Hepatocyte (in vitro differentiated cells): ENCODE measurements around the gene PMS1. TPM values are rescaled to one million over a fixed set of nuclear protein-coding genes. Genes with fewer than 3 reads are reported as not detected.
"Not testable (repeated sequence)": the region's sequence is repeated elsewhere in the genome, so short reads cannot be mapped to it uniquely, and the experiment has no call there.

Experiments used
- DNase-seq: peaks from one replicate; pipeline ENCODE4 v3.0.0-alpha.2; 2016; ENCODE audit warnings: low spot score
- H2AFZ ChIP-seq: fragments of 200-600 bp; sonication (generic); 2 replicates; pipeline ENCODE4 v1.6.0; 2016; ENCODE audit warnings: antibody characterized with exemption, mild to moderate bottlenecking
- H3K27ac ChIP-seq: fragments of 200-600 bp; sonication (generic); 2 replicates; pipeline ENCODE4 v1.5.1; 2016; ENCODE audit warnings: mild to moderate bottlenecking
- H3K27me3 ChIP-seq: fragments of 200-600 bp; sonication (generic); 2 replicates; pipeline ENCODE4 v1.6.1; 2016
- H3K36me3 ChIP-seq: fragments of 200-600 bp; sonication (generic); replicated peaks from 2 replicates; pipeline ENCODE4 v1.5.1; 2016; ENCODE audit warnings: low read depth; ENCODE audit not compliant: insufficient read depth
- H3K4me1 ChIP-seq: fragments of 200-600 bp; sonication (generic); 2 replicates; pipeline ENCODE4 v1.5.1; 2016; ENCODE audit warnings: mild to moderate bottlenecking, moderate library complexity; ENCODE audit not compliant: insufficient read depth
- H3K4me2 ChIP-seq: fragments of 200-600 bp; sonication (generic); 2 replicates; pipeline ENCODE4 v1.6.0; 2016
- H3K4me3 ChIP-seq: fragments of 200-600 bp; sonication (generic); 2 replicates; pipeline ENCODE4 v1.5.1; 2016; ENCODE audit warnings: mild to moderate bottlenecking
- H3K79me2 ChIP-seq: fragments of 200-600 bp; sonication (generic); 2 replicates; pipeline ENCODE4 v1.6.0; 2017; ENCODE audit warnings: mild to moderate bottlenecking
- H3K9me2 ChIP-seq: fragments of 200-600 bp; sonication (generic); replicated peaks from 2 replicates; pipeline ENCODE4 v1.6.0; 2017; ENCODE audit warnings: mild to moderate bottlenecking; ENCODE audit not compliant: insufficient read depth
- H3K9me3 ChIP-seq: fragments of 200-600 bp; sonication (generic); 2 replicates; pipeline ENCODE4 v1.5.1; 2016; ENCODE audit warnings: low read depth, mild to moderate bottlenecking
- H4K20me1 ChIP-seq: fragments of 200-600 bp; sonication (generic); 2 replicates; pipeline ENCODE4 v1.6.0; 2016; ENCODE audit warnings: mild to moderate bottlenecking; ENCODE audit not compliant: insufficient read depth, poor library complexity, severe bottlenecking
- CTCF ChIP-seq: fragments of 200-600 bp; sonication (generic); IDR thresholded peaks from 2 replicates; pipeline ENCODE4 v1.5.1; 2016; ENCODE audit warnings: antibody characterized with exemption, mild to moderate bottlenecking; ENCODE audit not compliant: poor library complexity
- EZH2 ChIP-seq: fragments of 200-600 bp; sonication (generic); IDR thresholded peaks from 2 replicates; pipeline ENCODE4 v1.6.1; 2016; ENCODE audit warnings: antibody characterized with exemption, mild to moderate bottlenecking, borderline replicate concordance
- EZH2phosphoT487 ChIP-seq: fragments of 200-600 bp; sonication (generic); IDR thresholded peaks from one replicate; pipeline ENCODE4 v1.6.1; 2018; ENCODE audit warnings: antibody characterized with exemption, mild to moderate bottlenecking, low read depth, moderate library complexity; ENCODE audit not compliant: unreplicated experiment, severe bottlenecking
- WGBS: methylation state at CpG from one replicate; pipeline ENCODE4 v1.1.6; 2016; ENCODE audit warnings: low lambda C conversion rate; ENCODE audit errors: missing lambda C conversion rate; 5-methylcytosine and 5-hydroxymethylcytosine counted together
- polyA plus RNA-seq: library from polyadenylated mRNA; unstranded; fragments of >200 nt; fragmentation: Nextera tagmentation; extraction: Ambion mirVana; gene quantifications from 2 replicates; pipeline ENCODE4 v1.2.1, GENCODE V29; 2016
- total RNA-seq: library from RNA; depleted of rRNA; stranded (reverse); fragments of >200 nt; gene quantifications from 2 replicates; pipeline ENCODE4 v1.2.3, GENCODE V29; 2014

PMS1 gene
- total RNA-seq (14.6 and 21.2 TPM in 2 replicates), polyA plus RNA-seq (13.1 and 16.0 TPM in 2 replicates)

GRCh38 chr2:189783927-189784867 lies at the start of gene PMS1, which contains the start of gene ORMDL1:
Gene PMS1 (plus strand): TSS chr2:189784450. CDS start chr2:189791810, 7,360 bp downstream.
Gene ORMDL1 (minus strand): TSS chr2:189784339. CDS start chr2:189782595, 1,744 bp downstream.
- peak within 1 kb of the TSS; percentile 93 for H2AFZ ChIP-seq
- H4K20me1 ChIP-seq = no peaks in the 10 kb centered on the region
- H3K4me1 ChIP-seq = peaks cover 10% of the 10 kb centered on the region
- H3K4me2 ChIP-seq = peak within 1 kb of the TSS; percentile 84
- no peaks in the 10 kb centered on the region for H3K27me3 ChIP-seq
- WGBS = 1% methylated on average over 71 of the region's 96 CpGs
- TF ChIP-seq CTCF = no peak
- peaks cover 85% of the 10 kb centered on the region for H3K79me2 ChIP-seq
- H3K36me3 ChIP-seq = no peaks in the 10 kb centered on the region
- no peaks in the 10 kb centered on the region for H3K9me3 ChIP-seq
- no peaks in the 10 kb centered on the region for H3K9me2 ChIP-seq
- DNase-seq = peak; percentile 97
- H3K4me3 ChIP-seq = peak within 1 kb of the TSS; percentile 88
- peak within 1 kb of the TSS; percentile 98 for H3K27ac ChIP-seq

DNA sequence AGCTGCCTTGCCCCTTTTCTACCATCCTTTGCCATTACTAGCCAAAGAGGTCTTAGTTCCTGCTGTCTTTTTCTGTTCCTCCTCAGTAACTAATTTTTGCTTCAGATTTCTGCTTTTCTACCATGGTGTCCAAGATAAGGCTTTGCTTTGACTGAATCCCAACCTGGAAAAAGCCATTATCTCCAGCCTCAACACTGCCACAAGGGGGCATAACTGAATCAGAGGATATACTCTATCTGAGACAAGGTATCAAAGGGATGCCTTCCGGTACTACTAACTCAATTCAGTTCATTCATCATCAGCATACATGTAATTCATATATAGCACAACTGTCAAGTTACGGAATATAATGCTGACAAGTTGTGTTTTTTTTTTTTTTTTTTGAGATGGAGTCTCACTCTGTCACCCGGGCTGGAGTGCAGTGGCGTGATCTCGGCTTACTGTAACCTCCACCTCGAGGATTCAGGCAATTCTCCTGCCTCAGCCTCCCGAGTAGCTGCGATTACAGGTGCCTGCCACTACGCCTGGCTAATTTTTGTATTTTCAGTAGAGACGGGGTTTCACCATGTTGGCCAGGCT lies 33.1 kb upstream of the PMS1 start:
- no peaks in the 10 kb centered on the region for H4K20me1 ChIP-seq
- H3K36me3 ChIP-seq = no peaks in the 10 kb centered on the region
- peak; percentile 47 for DNase-seq
- H3K4me2 ChIP-seq = no peak overlapping the region
- no peaks in the 10 kb centered on the region for H3K79me2 ChIP-seq
- H3K4me3 ChIP-seq = no peak overlapping the region
- 96% methylated on average over 9 of the region's 10 CpGs for WGBS
- no peak overlapping the region for H3K27ac ChIP-seq
- H3K9me3 ChIP-seq = no peaks in the 10 kb centered on the region
- TF ChIP-seq EZH2phosphoT487 (no peak), CTCF (peak; percentile 50), EZH2 (no peak)
- H3K4me1 ChIP-seq = no peaks in the 10 kb centered on the region
- no peaks in the 10 kb centered on the region for H3K9me2 ChIP-seq
- no peak overlapping the region for H2AFZ ChIP-seq
- no peaks in the 10 kb centered on the region for H3K27me3 ChIP-seq

DNA sequence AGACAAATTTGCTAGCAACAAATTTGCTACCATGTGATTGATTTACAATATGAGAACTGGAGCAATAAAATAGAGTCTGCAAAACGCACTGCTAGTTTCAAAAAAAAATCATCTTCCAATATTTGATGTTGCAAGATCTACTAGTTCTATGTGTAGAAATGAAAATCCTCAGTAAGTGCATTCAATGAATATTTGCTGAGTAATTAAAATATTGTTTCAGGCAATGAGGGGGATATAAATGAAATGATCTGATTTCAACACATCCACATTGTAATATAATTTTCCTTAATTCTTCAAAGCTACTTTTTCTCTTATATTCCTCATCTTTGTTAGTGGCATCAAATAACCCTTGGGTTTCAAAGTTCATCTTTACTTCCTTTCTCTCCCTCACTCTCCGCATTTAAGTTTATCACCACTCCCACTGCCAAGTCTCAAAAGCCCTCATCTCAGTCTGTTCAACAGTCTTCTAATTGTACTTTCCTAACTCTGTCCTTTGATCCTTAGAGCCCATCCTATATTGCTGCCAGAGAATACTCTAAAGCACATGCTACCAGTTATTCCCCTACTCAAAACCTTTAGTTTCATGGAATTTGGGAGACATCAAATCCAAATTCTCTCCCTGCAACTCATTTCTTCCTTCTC lies 27.8 kb upstream of the PMS1 start:
- 83% methylated on average over 2 of the region's 2 CpGs for WGBS
- no peaks in the 10 kb centered on the region for H3K9me3 ChIP-seq
- DNase-seq = no peak
- no peaks in the 10 kb centered on the region for H3K27me3 ChIP-seq
- TF ChIP-seq EZH2phosphoT487 = no peak
- no peak for TF ChIP-seq CTCF
- no peak for TF ChIP-seq EZH2
- peaks cover 4% of the 10 kb centered on the region for H3K79me2 ChIP-seq
- no peaks in the 10 kb centered on the region for H3K9me2 ChIP-seq
- H2AFZ ChIP-seq = no peak overlapping the region
- H3K4me1 ChIP-seq = peaks cover under 1% of the 10 kb centered on the region
- no peaks in the 10 kb centered on the region for H3K36me3 ChIP-seq
- no peak overlapping the region for H3K4me2 ChIP-seq
- no peak overlapping the region for H3K27ac ChIP-seq
- no peaks in the 10 kb centered on the region for H4K20me1 ChIP-seq
- H3K4me3 ChIP-seq = no peak overlapping the region

DNA sequence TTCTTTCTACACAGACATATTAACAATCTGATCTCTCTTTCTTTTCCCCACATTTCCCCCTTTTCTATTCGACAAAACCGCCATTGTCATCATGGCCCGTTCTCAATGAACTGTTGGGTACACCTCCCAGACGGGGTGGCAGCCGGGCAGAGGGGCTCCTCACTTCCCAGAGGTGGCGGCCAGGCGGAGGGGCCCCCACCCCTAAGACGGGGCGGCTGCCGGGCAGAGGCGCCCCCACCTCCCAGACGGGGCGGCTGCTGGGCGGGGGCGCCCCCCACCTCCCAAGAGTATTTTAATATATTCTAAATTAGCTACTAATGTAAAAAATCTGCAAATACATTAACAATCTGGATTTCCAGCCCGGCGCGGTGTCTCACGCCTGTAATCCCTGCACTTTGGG lies 24.1 kb upstream of the PMS1 start:
- DNase-seq, H3K9me3 ChIP-seq, H3K4me3 ChIP-seq, H3K4me2 ChIP-seq, H3K9me2 ChIP-seq, H3K79me2 ChIP-seq, H3K36me3 ChIP-seq, H3K4me1 ChIP-seq, H2AFZ ChIP-seq, H3K27me3 ChIP-seq, H3K27ac ChIP-seq, H4K20me1 ChIP-seq: not testable (repeated sequence)
- 97% methylated on average over 19 of the region's 19 CpGs for WGBS
